ENCODE results near the gene FBXO31. TPM values are rescaled to one million over a fixed set of nuclear protein-coding genes. Genes with fewer than 3 reads are reported as not detected.

Gene FBXO31
- total and polyA plus RNA-seq, 2 experiments from 2014 or later = 16.5 to 28.9 TPM

GRCh38 chr16:87333101-87333500 is 50.5 kb downstream of the FBXO31 start:
- no peak for DNase-seq (ENCODE audit: low spot score)
- H2AFZ ChIP-seq = no peak overlapping the region
- H3K27me3 ChIP-seq = no peaks in the 10 kb centered on the region
- no peaks in the 10 kb centered on the region for H3K9me3 ChIP-seq (ENCODE audit: low read depth)
- H3K9me2 ChIP-seq (replicated peaks; ENCODE audit: insufficient read depth) = no peaks in the 10 kb centered on the region
- no peaks in the 10 kb centered on the region for H4K20me1 ChIP-seq (ENCODE audit: insufficient read depth, poor library complexity, severe bottlenecking)
- TF ChIP-seq EZH2phosphoT487 (IDR thresholded peaks at IDR 0.05; ENCODE audit: low read depth, severe bottlenecking, unreplicated experiment) (no peak), EZH2 (IDR thresholded peaks at IDR 0.05; ENCODE audit: borderline replicate concordance) (no peak), CTCF (IDR thresholded peaks at IDR 0.05; ENCODE audit: poor library complexity) (no peak)
- no peaks in the 10 kb centered on the region for H3K4me1 ChIP-seq (ENCODE audit: insufficient read depth)
- no peak overlapping the region for H3K4me3 ChIP-seq
- H3K36me3 ChIP-seq (replicated peaks; ENCODE audit: insufficient read depth, low read depth) = no peaks in the 10 kb centered on the region
- no peak overlapping the region for H3K27ac ChIP-seq
- H3K79me2 ChIP-seq = no peaks in the 10 kb centered on the region
- H3K4me2 ChIP-seq = no peak overlapping the region
- WGBS (ENCODE audit: low lambda C conversion rate, missing lambda C conversion rate) = 96% methylated on average over 15 of the region's 15 CpGs

- Histone ChIP-seq H3K27me3 (no peaks in the 10 kb centered on the region), H3K4me2 (no peak overlapping the region), H3K36me3 (replicated peaks; ENCODE audit: insufficient read depth, low read depth) (no peaks in the 10 kb centered on the region), H3K9me2 (replicated peaks; ENCODE audit: insufficient read depth) (no peaks in the 10 kb centered on the region), H3K4me1 (ENCODE audit: insufficient read depth) (no peaks in the 10 kb centered on the region), H4K20me1 (ENCODE audit: insufficient read depth, poor library complexity, severe bottlenecking) (no peaks in the 10 kb centered on the region), H2AFZ (no peak overlapping the region), H3K9me3 (ENCODE audit: low read depth) (no peaks in the 10 kb centered on the region), H3K27ac (no peak overlapping the region), H3K79me2 (no peaks in the 10 kb centered on the region), H3K4me3 (no peak overlapping the region)
- no peak for TF ChIP-seq EZH2phosphoT487 (IDR thresholded peaks at IDR 0.05; ENCODE audit: low read depth, severe bottlenecking, unreplicated experiment)
- no peak for TF ChIP-seq EZH2 (IDR thresholded peaks at IDR 0.05; ENCODE audit: borderline replicate concordance)
- no peak for TF ChIP-seq CTCF (IDR thresholded peaks at IDR 0.05; ENCODE audit: poor library complexity)
- 90% methylated on average over 10 of the region's 10 CpGs for WGBS (ENCODE audit: low lambda C conversion rate, missing lambda C conversion rate)
- DNase-seq (ENCODE audit: low spot score) = no peak
Measured at GRCh38 chr16:87332150-87332549, 51.4 kb downstream of the FBXO31 start.

GRCh38 chr16:87331241-87331801 is 52.3 kb downstream of the FBXO31 start:
- no peak overlapping the region for H3K27ac ChIP-seq

More at GRCh38 chr16:87331241-87331801, 52.3 kb downstream of the FBXO31 start:
- DNase-seq (ENCODE audit: low spot score) = no peak
- TF ChIP-seq EZH2 (IDR thresholded peaks at IDR 0.05; ENCODE audit: borderline replicate concordance) = no peak
- TF ChIP-seq CTCF (IDR thresholded peaks at IDR 0.05; ENCODE audit: poor library complexity) = no peak
- TF ChIP-seq EZH2phosphoT487 (IDR thresholded peaks at IDR 0.05; ENCODE audit: low read depth, severe bottlenecking, unreplicated experiment) = no peak
- H3K9me3 ChIP-seq (ENCODE audit: low read depth) = no peaks in the 10 kb centered on the region
- H3K79me2 ChIP-seq = no peaks in the 10 kb centered on the region
- no peaks in the 10 kb centered on the region for H3K27me3 ChIP-seq
- H3K4me3 ChIP-seq = no peak overlapping the region
- H2AFZ ChIP-seq = no peak overlapping the region
- no peak overlapping the region for H3K4me2 ChIP-seq
- no peaks in the 10 kb centered on the region for H3K9me2 ChIP-seq (replicated peaks; ENCODE audit: insufficient read depth)
- H3K4me1 ChIP-seq (ENCODE audit: insufficient read depth) = no peaks in the 10 kb centered on the region
- 93% methylated on average over 31 of the region's 31 CpGs for WGBS (ENCODE audit: low lambda C conversion rate, missing lambda C conversion rate)
- no peaks in the 10 kb centered on the region for H3K36me3 ChIP-seq (replicated peaks; ENCODE audit: insufficient read depth, low read depth)
- H4K20me1 ChIP-seq (ENCODE audit: insufficient read depth, poor library complexity, severe bottlenecking) = no peaks in the 10 kb centered on the region
